ENCODE results near the gene C1orf122. TPM values are rescaled to one million over a fixed set of nuclear protein-coding genes. Genes with fewer than 3 reads are reported as not detected.

C1orf122 gene
- total and polyA plus RNA-seq, 10 donors: 15.9 to 38.5 (median 21.3) TPM

DNA sequence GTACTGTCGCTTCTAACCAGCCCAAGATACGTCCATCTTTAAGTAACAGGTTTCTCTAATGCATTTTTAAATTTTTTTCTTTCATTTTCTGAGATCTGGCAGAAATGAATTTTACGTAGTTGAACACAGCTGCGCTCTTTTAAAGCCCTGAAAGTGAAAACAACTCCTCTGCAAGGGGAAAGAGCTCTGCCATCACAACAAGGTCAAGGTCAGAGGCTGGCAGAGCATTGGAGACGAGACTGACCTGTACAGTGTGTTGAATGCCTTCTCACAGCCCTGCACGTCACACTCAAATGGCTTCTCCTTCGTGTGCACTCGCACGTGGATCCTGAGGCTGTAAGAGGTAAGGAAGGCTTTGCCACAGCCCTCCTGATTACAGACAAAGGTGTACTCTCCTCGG, 32.1 kb downstream of the C1orf122 start:
- Histone ChIP-seq H3K36me3 (peaks cover 2 to 91% (median 54%) of the 10 kb centered on the region in 6 donors), H3K27ac (peak overlapping the region in 3 of 8 donors; percentile 30 to 48 (median 33)), H3K27me3 (replicated peaks in 1 of 7) (no peaks in the 10 kb centered on the region), H3K4me3 (no peak overlapping the region), H3K9me3 (no peaks in the 10 kb centered on the region), H3K4me1 (peaks cover 0 to 56% (median 12%) of the 10 kb centered on the region in 6 donors)
- TF ChIP-seq, protein P1, sequence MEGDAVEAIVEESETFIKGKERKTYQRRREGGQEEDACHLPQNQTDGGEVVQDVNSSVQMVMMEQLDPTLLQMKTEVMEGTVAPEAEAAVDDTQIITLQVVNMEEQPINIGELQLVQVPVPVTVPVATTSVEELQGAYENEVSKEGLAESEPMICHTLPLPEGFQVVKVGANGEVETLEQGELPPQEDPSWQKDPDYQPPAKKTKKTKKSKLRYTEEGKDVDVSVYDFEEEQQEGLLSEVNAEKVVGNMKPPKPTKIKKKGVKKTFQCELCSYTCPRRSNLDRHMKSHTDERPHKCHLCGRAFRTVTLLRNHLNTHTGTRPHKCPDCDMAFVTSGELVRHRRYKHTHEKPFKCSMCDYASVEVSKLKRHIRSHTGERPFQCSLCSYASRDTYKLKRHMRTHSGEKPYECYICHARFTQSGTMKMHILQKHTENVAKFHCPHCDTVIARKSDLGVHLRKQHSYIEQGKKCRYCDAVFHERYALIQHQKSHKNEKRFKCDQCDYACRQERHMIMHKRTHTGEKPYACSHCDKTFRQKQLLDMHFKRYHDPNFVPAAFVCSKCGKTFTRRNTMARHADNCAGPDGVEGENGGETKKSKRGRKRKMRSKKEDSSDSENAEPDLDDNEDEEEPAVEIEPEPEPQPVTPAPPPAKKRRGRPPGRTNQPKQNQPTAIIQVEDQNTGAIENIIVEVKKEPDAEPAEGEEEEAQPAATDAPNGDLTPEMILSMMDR (IDR thresholded peaks at IDR 0.05 in 8 of 11, conservative IDR thresholded peaks at IDR 0.05 in 3 of 11): no peak
- TF ChIP-seq POLR2AphosphoS5 (IDR thresholded peaks at IDR 0.05): no peak
- no peak for TF ChIP-seq POLR2A (IDR thresholded peaks at IDR 0.05)
- no peak for DNase-seq
- intact Hi-C loops (cut with DNase I; ENCODE audit: low total_unique reads): no loop called here
- WGBS, 5 donors: 80 to 89% (median 88%) methylated on average over 9 to 10 of the region's 10 CpGs

DNA sequence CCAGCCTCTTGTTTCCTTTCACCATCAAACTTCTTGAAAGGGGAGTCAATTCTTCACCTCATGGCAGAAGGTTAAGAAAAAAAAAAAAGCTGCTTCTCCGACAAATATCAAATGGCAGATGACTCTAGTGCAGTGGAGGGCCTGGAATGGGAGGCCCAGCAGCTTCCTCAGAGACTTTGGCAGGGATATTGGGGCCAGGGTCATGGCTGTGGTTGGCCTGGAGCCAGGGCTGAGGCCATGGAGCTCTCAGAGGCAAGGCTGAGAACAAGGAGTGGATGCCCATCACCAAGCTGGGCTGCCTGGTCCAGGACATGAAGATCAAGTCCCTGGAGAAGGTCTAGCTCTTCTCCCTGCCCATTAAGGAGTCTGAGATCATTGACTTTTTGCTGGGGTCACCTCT, 33.1 kb downstream of the C1orf122 start:
- DNase-seq: no peak
- TF ChIP-seq POLR2A (IDR thresholded peaks at IDR 0.05) (no peak), POLR2AphosphoS5 (IDR thresholded peaks at IDR 0.05) (peak in 2 of 3 donors; percentile 30 to 43)
- WGBS, 5 donors: 53 to 84% (median 73%) methylated on average over 1 of the region's 1 CpG
- no peak overlapping the region for H3K4me3 ChIP-seq
- H3K36me3 ChIP-seq: peaks cover 2 to 81% (median 44%) of the 10 kb centered on the region in 6 donors
- H3K27me3 ChIP-seq (replicated peaks in 1 of 7): no peaks in the 10 kb centered on the region
- H3K27ac ChIP-seq: peak overlapping the region in 3 of 8 donors; percentile 12 to 48 (median 21)
- no peaks in the 10 kb centered on the region for H3K9me3 ChIP-seq
- peaks cover 0 to 66% (median 21%) of the 10 kb centered on the region in 6 donors for H3K4me1 ChIP-seq
- intact Hi-C loops (cut with DNase I; ENCODE audit: low total_unique reads): no loop called here

DNA sequence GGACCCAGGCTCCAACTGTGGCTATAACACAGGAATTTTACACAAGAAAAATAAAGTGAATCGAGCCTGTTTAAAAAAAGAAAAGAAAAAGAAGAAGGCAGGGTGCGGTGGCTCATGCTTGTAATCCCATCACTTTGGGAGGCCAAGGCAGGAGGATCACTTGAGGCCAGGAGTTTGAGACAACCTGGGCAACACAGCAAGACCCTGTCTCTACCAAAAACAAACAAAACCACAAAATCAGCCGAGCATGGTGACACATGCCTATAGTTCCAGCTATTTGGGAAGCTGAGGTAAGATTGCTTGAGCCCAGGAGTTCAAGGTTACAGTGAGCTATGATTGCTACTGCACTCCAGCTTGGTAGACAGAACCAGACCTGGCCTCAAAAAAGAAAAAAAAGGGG, 34.1 kb downstream of the C1orf122 start:
- no peak for DNase-seq
- TF ChIP-seq, protein P1 (IDR thresholded peaks at IDR 0.05 in 8 of 11, conservative IDR thresholded peaks at IDR 0.05 in 3 of 11): no peak
- TF ChIP-seq POLR2AphosphoS5 (IDR thresholded peaks at IDR 0.05) (no peak), POLR2A (IDR thresholded peaks at IDR 0.05) (no peak)
- 86 to 96% (median 89%) methylated on average over 3 of the region's 3 CpGs for WGBS, 5 donors
- no peaks in the 10 kb centered on the region for H3K9me3 ChIP-seq
- intact Hi-C loops (cut with DNase I; ENCODE audit: low total_unique reads): no loop called here
- peaks cover 2 to 71% (median 38%) of the 10 kb centered on the region in 6 donors for H3K36me3 ChIP-seq
- H3K4me3 ChIP-seq: no peak overlapping the region
- H3K27ac ChIP-seq: peak overlapping the region in 1 of 8 donors; percentile 78
- H3K27me3 ChIP-seq (replicated peaks in 1 of 7): no peaks in the 10 kb centered on the region
- H3K4me1 ChIP-seq: peaks cover 5 to 76% (median 31%) of the 10 kb centered on the region in 6 donors

DNA sequence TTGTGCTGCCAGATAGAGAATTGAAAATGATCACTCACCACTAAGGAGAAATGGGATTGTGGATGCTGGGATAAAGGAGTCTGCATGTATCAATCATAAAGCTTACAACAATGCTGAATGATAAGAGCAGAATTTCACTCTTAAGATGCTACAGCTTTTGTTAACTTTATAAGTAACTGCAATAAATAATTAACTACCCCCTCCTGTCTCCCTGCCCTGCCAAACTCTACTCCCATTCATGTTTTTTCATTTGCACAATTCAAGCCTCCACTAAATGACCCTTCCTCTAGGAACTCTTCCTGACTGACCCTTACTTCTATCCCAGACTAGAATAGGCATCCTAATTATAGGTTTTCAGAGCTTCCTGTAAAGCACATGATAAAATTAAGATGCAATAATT, 36.9 kb downstream of the C1orf122 start:
- Histone ChIP-seq H3K36me3 (peaks cover 2 to 63% (median 13%) of the 10 kb centered on the region in 6 donors), H3K4me3 (no peak overlapping the region), H3K9me3 (no peaks in the 10 kb centered on the region), H3K4me1 (peaks cover 11 to 100% (median 53%) of the 10 kb centered on the region in 6 donors), H3K27me3 (replicated peaks in 1 of 7) (no peaks in the 10 kb centered on the region), H3K27ac (peak overlapping the region in 4 of 8 donors; percentile 78 to 85 (median 80))
- TF ChIP-seq, protein P1 (IDR thresholded peaks at IDR 0.05 in 8 of 11, conservative IDR thresholded peaks at IDR 0.05 in 3 of 11): no peak
- TF ChIP-seq POLR2A (IDR thresholded peaks at IDR 0.05) (no peak), POLR2AphosphoS5 (IDR thresholded peaks at IDR 0.05) (no peak)
- no peak for DNase-seq
- intact Hi-C loops (cut with DNase I; ENCODE audit: low total_unique reads): no loop called here

Measured in spleen (tissue), 11 donors.